ENCODE measurements around the gene ERC2. TPM values are rescaled to one million over a fixed set of nuclear protein-coding genes. Genes with fewer than 3 reads are reported as not detected.

ERC2 gene
- total and polyA plus RNA-seq, 2 of the 8 experiments (the other 6 are each of a cell fraction or from before 2014, with no cell fraction given), result 16.4 to 22.8 TPM

DNA sequence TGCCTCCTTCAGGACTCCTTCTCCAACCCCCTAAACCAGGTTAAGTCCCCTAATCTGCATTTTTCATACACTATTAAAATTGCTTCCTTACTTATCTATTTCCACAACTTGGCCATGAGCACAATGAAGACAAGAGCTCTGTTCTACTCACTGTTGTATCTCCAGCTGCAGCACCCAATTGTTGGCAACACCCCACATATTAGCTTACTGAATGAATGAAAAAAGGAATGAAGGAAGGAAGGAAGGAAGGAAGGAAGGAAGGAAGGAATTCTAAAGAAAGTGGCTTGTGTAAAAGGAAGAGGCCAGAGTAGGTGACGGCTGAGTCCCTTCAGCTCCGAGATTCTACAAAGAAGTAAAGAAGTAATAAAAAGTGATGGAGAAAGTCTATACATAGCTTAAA, 444.7 kb downstream of the ERC2 start:
- H4K5ac ChIP-seq (ENCODE audit: insufficient read length, low read depth, low read length), result no peak overlapping the region
- CTCF ChIA-PET (ENCODE audit: partially characterized antibody), result interaction anchor here (0.7 to 2.0 kb wide), 6 partner anchors 9 to 228 kb away, joined by 3 to 8 read pairs (median 3); no protein-coding TSS in a partner anchor
- no peak overlapping the region for H3K14ac ChIP-seq (ENCODE audit: insufficient read length)
- no peak overlapping the region for H3K4ac ChIP-seq (replicated peaks; ENCODE audit: insufficient read length, low read depth, low read length)
- no peak overlapping the region for H2BK20ac ChIP-seq (ENCODE audit: low read length)
- no peak overlapping the region for H3K27ac ChIP-seq (ENCODE audit: low read depth, low read length)
- no peak overlapping the region for H3K4me2 ChIP-seq (ENCODE audit: insufficient read depth in 1 of 2, low read depth in 2 of 2, low read length in 2 of 2)
- H2BK5ac ChIP-seq (ENCODE audit: low read depth, low read length), result no peak overlapping the region
- POLR2A ChIA-PET (ENCODE audit: partially characterized antibody), result no interaction called here
- H2BK15ac ChIP-seq (ENCODE audit: low read length), result no peak overlapping the region
- H3K27me3 ChIP-seq (replicated peaks in 1 of 4; ENCODE audit: control insufficient read depth in 3 of 4, extremely low read depth in 1 of 4, insufficient read depth in 3 of 4, low read length in 3 of 4), result no peaks in the 10 kb centered on the region
- no peaks in the 10 kb centered on the region for H4K20me1 ChIP-seq (replicated peaks in 1 of 2; ENCODE audit: control insufficient read depth in 1 of 2, insufficient read depth in 2 of 2, low read length in 2 of 2)
- H3K79me1 ChIP-seq (ENCODE audit: low read depth, low read length), result no peaks in the 10 kb centered on the region
- H3K56ac ChIP-seq (replicated peaks; ENCODE audit: insufficient read length, low read depth, low read length), result no peak overlapping the region
- H3K9ac ChIP-seq (replicated peaks in 1 of 4; ENCODE audit: extremely low read depth in 1 of 4, low read depth in 3 of 4, low read length in 3 of 4), result no peak overlapping the region
- no peaks in the 10 kb centered on the region for H3K9me3 ChIP-seq (ENCODE audit: insufficient read depth in 2 of 2, low read depth in 1 of 2, low read length in 1 of 2)
- no peak for DNase-seq (ENCODE audit: low read depth in 1 of 2, low spot score in 2 of 2)
- H2BK120ac ChIP-seq (replicated peaks; ENCODE audit: low read depth, low read length), result no peak overlapping the region
- H3K4me1 ChIP-seq (replicated peaks in 1 of 4; ENCODE audit: control insufficient read depth in 3 of 4, insufficient read depth in 4 of 4, low read length in 3 of 4), result 0 out of 7 replicates have a peak, but pooled peaks cover 0 to 1% (median 0%) of the 10 kb centered on the region in 4 experiments
- FAIRE-seq, result no peak
- H3K79me2 ChIP-seq (ENCODE audit: control insufficient read depth in 1 of 2, insufficient read depth in 2 of 2, low read length in 2 of 2), result no peaks in the 10 kb centered on the region
- H2AFZ ChIP-seq (ENCODE audit: low read length), result no peak overlapping the region
- H3K23me2 ChIP-seq (ENCODE audit: low read depth, low read length), result no peaks in the 10 kb centered on the region
- H4K8ac ChIP-seq (ENCODE audit: extremely low read depth, insufficient read depth, low read length), result no peak overlapping the region
- H2BK12ac ChIP-seq (ENCODE audit: low read depth, low read length), result no peak overlapping the region
- H3K4me3 ChIP-seq (ENCODE audit: extremely low read depth in 1 of 4, insufficient read depth in 2 of 4, low read depth in 3 of 4, low read length in 4 of 4), result no peak overlapping the region
- no peak overlapping the region for H2AK5ac ChIP-seq (ENCODE audit: low read depth, low read length)
- H4K91ac ChIP-seq (replicated peaks; ENCODE audit: insufficient read length, low read length), result no peak overlapping the region
- no peak overlapping the region for H3K23ac ChIP-seq (ENCODE audit: insufficient read length)
- H3K36me3 ChIP-seq (ENCODE audit: control insufficient read depth in 2 of 4, insufficient read depth in 4 of 4, low read length in 3 of 4), result no peaks in the 10 kb centered on the region
- WGBS, 2 experiments (ENCODE audit: extremely low coverage in 1 of 2, insufficient coverage in 1 of 2, insufficient read length in 1 of 2, insufficient replicate concordance in 2 of 2, low coverage in 1 of 2, low lambda C conversion rate in 2 of 2, missing lambda C conversion rate in 1 of 2), result 92% methylated on average over 2 of the region's 2 CpGs; no CpG with 5 or more reads in 1 of the 2 experiments
- H3K18ac ChIP-seq (ENCODE audit: extremely low read depth, low read length), result no peak overlapping the region
- TF ChIP-seq BACH1 (IDR thresholded peaks at IDR 0.05; ENCODE audit: low read length) (no peak), CTBP2 (IDR thresholded peaks at IDR 0.05; ENCODE audit: borderline replicate concordance, insufficient read depth, insufficient read length, low read length) (no peak), SP1 (IDR thresholded peaks at IDR 0.05; ENCODE audit: low read depth, low read length) (no peak), ZNF274 (IDR thresholded peaks at IDR 0.05; ENCODE audit: borderline replicate concordance, extremely low read depth, low read length) (no peak), POU5F1 (IDR thresholded peaks at IDR 0.05; ENCODE audit: low read depth, low read length) (no peak)

Measured in H1 (cell line).